GM13976 (cell line): ENCODE results near the gene CC2D2A.

Experiments used
- DNase-seq: peaks from one replicate; pipeline ENCODE4 v3.0.0; 2012; ENCODE audit warnings: low spot score
- CTCF ChIP-seq: IDR thresholded peaks from 2 replicates; pipeline ENCODE4 v1.5.1; 2012; ENCODE audit warnings: borderline replicate concordance, mild to moderate bottlenecking; ENCODE audit not compliant: insufficient read depth; ENCODE audit errors: extremely low read depth, missing control alignments, control extremely low read depth
- in situ Hi-C: fragments of 300-500 bp; cut with MboI; formaldehyde crosslinking; loops from one replicate; pipeline ENCODE4 v1.12.0; 2022; ENCODE audit warnings: low sequenced_read_pairs, mixed read lengths, inconsistent platforms; ENCODE audit not compliant: unreplicated experiment

The CC2D2A gene

GRCh38 chr4:15489551-15489950, 19.9 kb downstream of the CC2D2A start:
- in situ Hi-C loops, result loop anchor here (25.0 kb wide), 1 partner anchor 498 kb away; no protein-coding TSS in a partner anchor

GRCh38 chr4:15493411-15493810, 23.7 kb downstream of the CC2D2A start:
- no peak for DNase-seq
- TF ChIP-seq CTCF, result no peak
- in situ Hi-C loops, result loop anchor here (25.0 kb wide), 1 partner anchor 494 kb away; no protein-coding TSS in a partner anchor

More at GRCh38 chr4:15489551-15489950, 19.9 kb downstream of the CC2D2A start:
- no peak for TF ChIP-seq CTCF
- no peak for DNase-seq

GRCh38 chr4:15495621-15496020, 25.9 kb downstream of the CC2D2A start:
- no peak for DNase-seq
- no peak for TF ChIP-seq CTCF
- in situ Hi-C loops, result loop anchor here (25.0 kb wide), 1 partner anchor 492 kb away; no protein-coding TSS in a partner anchor

- no peak for DNase-seq
- TF ChIP-seq CTCF, result no peak
- in situ Hi-C loops, result loop anchor here (25.0 kb wide), 1 partner anchor 489 kb away; no protein-coding TSS in a partner anchor
These were observed 28.7 kb downstream of the CC2D2A start for GRCh38 chr4:15498356-15498755.

GRCh38 chr4:15500701-15501100, 31.0 kb downstream of the CC2D2A start:
- in situ Hi-C loops, result no loop called here
- TF ChIP-seq CTCF, result no peak

GRCh38 chr4:15501941-15502340, 32.3 kb downstream of the CC2D2A start:
- in situ Hi-C loops, result no loop called here
- no peak for TF ChIP-seq CTCF
- no peak for DNase-seq

More at GRCh38 chr4:15500701-15501100, 31.0 kb downstream of the CC2D2A start:
- DNase-seq, result no peak
